ENCODE measurements around the gene HIVEP3. TPM values are rescaled to one million over a fixed set of nuclear protein-coding genes. Genes with fewer than 3 reads are reported as not detected.

The HIVEP3 gene
- total RNA-seq, 4 donors from 2014 or later = 6.1 to 10.1 (median 7.8) TPM

DNA sequence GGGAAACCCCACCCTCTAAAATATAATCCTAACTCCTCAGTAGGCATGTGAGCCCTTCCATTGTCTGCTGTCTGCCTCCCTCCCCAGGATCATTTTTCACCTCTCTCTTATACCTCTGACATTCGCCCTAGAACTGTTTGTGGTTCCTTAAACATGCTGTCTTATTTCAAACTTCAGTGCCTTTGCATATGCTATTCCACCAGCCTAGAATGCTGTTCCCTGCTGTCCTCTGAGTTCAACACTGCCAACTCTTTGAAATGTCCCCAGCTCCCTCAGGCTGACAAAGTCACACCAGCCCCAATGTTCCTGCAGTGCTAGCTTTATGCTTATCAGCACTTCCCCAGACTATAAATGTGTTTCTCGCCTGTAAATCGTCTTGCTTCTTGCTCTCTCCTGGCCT, 119.5 kb downstream of the HIVEP3 start:
- DNase-seq (ENCODE audit: low spot score) = no peak
- TF ChIP-seq, protein P1, sequence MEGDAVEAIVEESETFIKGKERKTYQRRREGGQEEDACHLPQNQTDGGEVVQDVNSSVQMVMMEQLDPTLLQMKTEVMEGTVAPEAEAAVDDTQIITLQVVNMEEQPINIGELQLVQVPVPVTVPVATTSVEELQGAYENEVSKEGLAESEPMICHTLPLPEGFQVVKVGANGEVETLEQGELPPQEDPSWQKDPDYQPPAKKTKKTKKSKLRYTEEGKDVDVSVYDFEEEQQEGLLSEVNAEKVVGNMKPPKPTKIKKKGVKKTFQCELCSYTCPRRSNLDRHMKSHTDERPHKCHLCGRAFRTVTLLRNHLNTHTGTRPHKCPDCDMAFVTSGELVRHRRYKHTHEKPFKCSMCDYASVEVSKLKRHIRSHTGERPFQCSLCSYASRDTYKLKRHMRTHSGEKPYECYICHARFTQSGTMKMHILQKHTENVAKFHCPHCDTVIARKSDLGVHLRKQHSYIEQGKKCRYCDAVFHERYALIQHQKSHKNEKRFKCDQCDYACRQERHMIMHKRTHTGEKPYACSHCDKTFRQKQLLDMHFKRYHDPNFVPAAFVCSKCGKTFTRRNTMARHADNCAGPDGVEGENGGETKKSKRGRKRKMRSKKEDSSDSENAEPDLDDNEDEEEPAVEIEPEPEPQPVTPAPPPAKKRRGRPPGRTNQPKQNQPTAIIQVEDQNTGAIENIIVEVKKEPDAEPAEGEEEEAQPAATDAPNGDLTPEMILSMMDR (IDR thresholded peaks at IDR 0.05) = no peak
- no peak for ATAC-seq (ENCODE audit: low FRiP score)

GRCh38 chr1:41795205-41795762, 123.4 kb downstream of the HIVEP3 start:
- TF ChIP-seq, protein P1 (IDR thresholded peaks at IDR 0.05) = no peak
- DNase-seq (ENCODE audit: low spot score) = no peak
- ATAC-seq (ENCODE audit: low FRiP score) = no peak

GRCh38 chr1:41794031-41794430, 124.7 kb downstream of the HIVEP3 start:
- DNase-seq (ENCODE audit: low spot score) = no peak
- no peak for ATAC-seq (ENCODE audit: low FRiP score)
- TF ChIP-seq, protein P1 (IDR thresholded peaks at IDR 0.05) = no peak

- no peak for DNase-seq (ENCODE audit: low spot score)
- no peak for ATAC-seq (ENCODE audit: low FRiP score)
- TF ChIP-seq, protein P1 (IDR thresholded peaks at IDR 0.05) = no peak
Observed at GRCh38 chr1:41792485-41792770, 126.3 kb downstream of the HIVEP3 start.

- ATAC-seq (ENCODE audit: low FRiP score) (no peak), DNase-seq (ENCODE audit: low spot score) (no peak)
- TF ChIP-seq, protein P1 (IDR thresholded peaks at IDR 0.05) = no peak
Observed at GRCh38 chr1:41791667-41792484, 126.8 kb downstream of the HIVEP3 start.

- DNase-seq (ENCODE audit: low spot score) = no peak
- ATAC-seq (ENCODE audit: low FRiP score) = no peak
- TF ChIP-seq, protein P1 (IDR thresholded peaks at IDR 0.05) = no peak
Observed at GRCh38 chr1:41790351-41790750, 128.4 kb downstream of the HIVEP3 start.

Measured in omental fat pad (tissue), 4 donors.